Activated CD4-positive, alpha-beta T cell treated with anti-CD3 and anti-CD28 coated beads, Interleukin-2, amount 50 U/mL, for 24 hours (primary cell): ENCODE results near the gene URB1.
"Not testable (repeated sequence)": the region's sequence is repeated elsewhere in the genome, so short reads cannot be mapped to it uniquely, and the experiment has no call there.

Source experiments
- DNase-seq, 2 donors: peaks; one replicate each; pipeline ENCODE4 v3.0.0-alpha.2; 2020; ENCODE audit warnings: low read depth in 1 of 2, low spot score in 1 of 2

The URB1 gene

DNA sequence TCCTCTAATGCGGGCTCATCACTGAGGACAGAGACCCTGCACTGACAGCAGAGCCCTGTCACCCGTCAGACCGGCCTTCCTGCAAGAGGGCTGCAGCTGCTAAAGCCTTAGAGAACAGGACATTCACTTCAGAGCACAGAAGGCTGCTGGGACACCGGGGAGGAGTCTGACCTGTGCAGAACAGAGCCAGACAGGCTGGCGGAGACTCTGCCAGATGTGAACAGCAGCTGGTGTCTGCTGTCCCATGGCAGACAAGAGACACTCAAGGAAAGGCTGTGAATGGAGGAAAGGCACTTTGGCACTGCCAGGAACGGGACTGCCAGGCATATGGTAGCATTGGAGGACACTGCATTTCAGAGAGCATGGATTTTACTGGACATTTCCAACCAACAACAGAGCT, 72.8 kb downstream of the URB1 start:
- DNase-seq, result no peak

DNA sequence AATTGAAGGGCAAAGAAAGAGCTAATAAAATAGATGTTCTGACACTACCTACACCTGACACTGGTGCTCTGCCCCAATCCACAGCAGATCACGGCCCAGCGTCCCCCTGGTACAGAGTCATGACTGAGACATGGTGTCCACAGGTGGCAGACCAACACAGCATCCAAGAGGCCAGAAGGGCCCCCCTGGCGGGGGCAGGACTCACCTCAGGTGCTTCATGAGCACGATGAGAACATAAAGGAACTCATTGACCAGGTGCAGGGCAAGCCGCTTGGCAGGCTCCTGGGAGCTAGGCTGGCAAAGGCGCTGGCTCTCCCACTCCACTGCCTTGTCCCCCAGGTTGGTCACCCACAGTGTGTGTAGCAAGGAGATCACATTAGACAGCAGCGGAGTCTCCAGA, 73.8 kb downstream of the URB1 start:
- no peak for DNase-seq

DNA sequence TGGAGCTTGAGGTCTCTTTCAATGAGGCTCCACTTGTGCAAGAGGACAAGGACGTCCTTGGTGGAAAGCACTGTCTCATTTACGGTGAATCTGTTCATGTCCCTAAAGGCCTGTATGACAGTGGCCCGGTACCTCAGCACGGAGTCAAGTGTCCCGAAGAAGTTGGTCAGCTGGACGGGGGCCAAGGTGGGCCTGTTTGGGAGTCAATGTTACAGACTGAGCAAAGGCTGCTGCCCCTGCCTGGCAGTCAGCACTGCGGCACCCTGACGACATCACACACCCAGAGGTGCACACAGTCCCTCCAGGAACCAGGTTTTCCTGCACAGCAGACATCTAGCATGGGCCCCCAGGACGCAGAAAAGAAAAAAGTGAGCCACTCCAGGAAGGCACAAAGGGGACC, 75.1 kb downstream of the URB1 start:
- no peak for DNase-seq

DNA sequence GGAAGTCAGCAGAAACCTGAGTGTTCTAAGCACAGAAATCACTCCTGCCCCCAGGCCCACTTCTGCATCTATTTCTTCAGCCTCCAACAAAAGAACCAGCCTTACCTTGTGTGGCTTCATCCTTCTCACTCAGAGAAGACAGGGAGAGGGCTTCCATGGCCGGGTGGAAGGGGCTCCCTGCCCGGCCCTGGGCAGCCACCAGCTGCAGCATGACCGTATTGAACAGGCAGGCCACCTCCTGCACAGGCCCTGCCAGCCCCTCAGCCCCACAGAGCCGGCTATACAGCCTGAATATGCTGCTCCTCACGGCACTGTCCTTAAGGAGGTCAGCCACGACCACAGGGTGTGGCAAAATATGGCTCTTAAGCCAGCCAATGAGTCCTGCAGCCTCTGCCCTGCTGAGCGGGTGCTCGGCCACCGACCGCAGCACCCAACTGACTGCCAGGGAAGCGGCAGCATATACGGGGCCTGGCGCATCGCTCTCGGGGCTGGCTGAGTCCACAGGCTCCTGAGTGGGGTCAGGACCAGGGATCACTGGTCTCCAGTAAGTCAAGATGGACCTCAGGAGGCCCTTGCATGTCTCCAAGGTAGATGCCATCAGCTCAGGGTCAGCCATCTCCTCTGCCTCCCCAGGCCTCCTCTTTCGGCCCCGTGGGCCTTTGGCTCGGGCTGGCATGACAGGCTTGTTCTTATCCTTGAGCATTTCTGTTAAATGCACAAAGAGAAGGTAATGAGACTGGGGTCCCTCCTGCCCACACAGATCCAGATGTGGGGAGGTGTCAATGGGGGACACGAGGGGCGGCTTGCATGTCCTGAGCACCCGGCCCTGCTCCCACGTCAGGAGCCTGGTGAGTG, 76.2 kb downstream of the URB1 start:
- no peak for DNase-seq

DNA sequence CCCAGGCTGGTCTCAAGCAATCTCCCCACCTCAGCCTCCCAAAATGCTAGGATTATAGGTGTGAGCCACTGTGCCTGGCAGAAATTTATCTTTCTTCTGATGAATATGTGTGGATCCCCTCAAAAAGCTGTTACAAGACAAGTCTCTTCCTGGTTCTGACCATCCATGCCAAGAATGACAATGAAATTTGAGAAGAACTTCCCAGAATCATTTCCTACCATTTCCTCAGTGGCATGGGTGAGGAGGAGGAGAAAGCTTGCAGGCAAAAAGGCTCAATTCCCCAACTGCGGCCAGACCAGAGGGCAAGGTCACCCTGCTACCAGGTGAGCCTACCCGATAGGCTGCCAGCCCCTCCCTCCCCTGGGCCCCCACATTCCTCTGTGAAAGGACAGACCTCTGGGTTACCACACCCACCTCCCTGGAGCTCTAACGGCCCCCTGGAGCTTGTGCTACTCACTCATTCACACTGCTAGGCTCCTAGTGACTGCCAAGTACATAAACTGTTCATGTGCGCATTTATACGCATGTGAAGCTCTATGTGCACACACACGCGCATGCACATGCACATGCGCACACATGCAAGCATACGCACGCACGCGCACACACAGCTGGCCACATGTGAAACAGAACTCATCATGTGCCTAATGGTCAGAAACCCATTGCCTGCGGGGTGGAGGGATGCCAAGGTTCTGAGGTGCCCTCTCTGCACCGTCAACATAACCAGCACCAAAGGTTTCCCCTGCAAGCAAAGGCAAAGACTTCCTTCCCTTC, 77.1 kb downstream of the URB1 start:
- no peak for DNase-seq

DNA sequence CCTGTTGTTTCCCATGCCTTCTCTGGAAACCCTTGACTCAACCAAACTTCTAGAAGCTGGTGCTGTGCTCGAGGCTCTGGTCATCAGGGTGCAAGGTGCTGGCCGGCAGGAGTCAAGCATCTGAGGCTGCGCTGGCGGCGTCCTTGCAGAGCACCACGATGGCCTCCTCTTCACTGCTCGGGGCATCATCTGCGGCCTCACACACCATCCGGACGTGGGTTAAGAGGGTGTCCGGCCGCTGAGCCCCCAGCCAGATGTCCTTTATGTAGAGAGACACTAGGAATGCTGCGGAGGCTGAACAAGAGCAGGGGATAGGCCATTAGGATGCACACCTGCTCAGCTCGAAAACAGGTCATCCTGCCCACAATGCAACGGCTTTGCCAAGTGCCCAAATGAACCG, 78.0 kb downstream of the URB1 start:
- DNase-seq, result no peak

DNA sequence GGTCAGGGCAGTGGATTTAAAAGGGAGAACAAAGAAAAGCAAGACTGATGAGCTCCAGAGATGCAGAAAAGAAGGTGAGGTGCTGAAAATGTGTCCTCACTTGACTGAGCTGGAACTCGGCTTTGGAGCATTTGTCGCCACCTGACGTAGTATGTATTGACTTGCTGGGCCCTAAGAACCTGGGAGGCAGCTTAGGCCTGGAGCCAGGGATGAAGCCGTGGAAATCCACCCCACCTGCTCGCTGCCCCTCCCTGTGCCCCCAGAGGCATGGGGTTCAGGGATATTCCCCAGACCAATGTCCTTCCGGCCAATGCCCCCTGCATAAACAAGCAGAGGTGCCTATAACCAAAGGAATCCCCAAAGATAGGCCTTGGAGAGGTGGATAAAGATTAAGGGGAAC, 79.8 kb downstream of the URB1 start:
- DNase-seq, result no peak

DNA sequence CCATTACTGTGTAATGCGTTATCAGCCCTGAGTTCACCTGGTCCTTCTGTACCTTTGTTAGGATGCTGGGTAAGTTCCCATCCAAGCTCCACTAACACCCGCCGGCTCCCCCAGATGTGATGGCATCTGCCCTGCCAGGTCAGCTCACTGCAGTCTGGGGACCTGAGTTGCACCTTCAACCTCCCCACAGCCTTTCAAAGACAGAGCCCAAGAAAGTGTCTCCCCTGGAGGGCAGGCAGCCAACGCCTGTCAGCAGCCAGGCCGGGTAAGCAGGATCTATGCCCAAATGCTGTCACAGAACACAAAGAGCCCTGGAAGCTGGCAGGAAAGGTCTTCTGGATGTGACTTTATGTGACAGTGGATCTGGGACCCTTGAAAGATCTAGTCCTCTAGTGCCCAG, 80.5 kb downstream of the URB1 start:
- no peak for DNase-seq

DNA sequence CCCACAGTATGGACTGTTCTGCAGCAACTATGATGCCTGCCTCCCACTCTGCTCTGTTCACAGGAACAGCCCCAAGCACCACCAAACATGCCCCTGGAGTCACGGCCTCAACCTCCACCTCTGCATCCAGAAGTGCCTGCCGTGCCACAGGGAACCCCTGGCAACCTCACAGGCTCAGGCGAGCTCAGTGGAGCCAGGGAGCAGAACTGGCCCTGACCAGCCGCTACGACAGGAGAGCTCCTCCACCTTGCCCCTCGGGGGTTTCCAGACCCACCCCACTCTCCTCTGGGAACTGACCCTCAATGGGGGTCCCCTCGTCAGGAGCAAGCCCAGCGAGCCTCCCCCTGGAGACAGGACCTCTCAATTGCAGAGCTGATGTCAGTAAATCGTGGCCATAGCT, 81.2 kb downstream of the URB1 start:
- no peak for DNase-seq

DNA sequence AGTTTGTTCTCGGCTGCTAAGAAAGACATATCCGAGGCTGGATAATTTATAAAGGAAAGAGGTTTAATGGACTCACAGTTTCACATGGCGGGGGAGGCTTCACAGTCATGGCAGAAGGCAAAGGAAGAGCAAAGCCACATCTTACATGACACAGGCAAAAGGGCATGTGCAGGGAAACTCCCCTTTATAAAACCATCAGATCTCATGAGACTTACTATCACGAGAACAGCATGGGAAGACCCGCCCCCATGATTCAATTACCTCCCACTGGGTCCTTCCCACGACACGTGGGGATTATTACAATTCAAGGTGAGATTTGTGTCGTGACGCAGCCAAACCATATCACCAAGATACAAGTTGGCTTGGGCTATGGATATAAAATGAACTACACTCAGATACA, 81.8 kb downstream of the URB1 start:
- not testable (repeated sequence) for DNase-seq

DNA sequence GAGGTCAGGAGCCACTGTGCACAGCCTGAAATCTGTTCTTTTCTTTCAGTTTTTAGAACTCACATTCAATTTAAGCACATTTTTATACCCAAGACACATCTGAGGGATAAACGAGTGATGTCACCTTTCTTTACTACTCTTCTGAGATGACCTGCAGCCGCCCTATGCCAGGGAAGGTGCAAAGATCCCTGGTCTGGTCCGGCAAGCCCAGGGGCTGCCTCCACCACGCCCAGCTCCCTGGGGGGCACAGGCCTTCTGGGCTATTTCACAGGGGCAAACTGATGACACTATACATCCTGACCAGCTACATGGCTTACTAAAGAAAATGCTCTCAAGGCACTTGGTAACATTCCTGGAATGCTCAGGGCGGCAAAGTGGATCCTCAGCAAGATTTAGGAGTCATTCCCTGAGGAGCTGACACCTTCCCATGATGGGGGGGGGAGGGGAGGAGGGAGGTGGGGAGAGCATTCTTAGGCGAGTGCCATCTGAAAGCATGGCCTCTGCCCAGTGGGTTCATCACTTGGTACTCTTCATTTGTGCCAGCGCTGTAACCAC, 82.8 kb downstream of the URB1 start:
- no peak for DNase-seq

DNA sequence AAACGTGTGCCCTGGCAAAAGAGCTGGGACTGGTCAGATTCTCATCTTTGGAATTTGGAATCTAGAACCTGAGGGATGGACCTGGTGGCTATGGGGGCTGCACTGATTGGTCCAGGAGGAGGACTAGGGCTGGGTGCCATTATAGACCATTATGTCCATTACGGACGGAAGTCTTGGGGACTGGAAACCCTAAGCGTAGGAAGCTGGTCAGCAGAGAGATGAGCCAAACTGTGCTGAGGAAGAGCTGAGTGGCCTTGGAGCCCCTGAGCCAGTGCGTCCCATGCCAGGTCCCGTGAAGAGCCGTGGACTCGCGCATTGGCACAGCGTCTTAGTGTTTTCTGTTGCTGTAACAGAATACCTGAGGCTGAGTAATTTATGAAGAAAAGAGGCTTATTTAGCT, 84.1 kb downstream of the URB1 start:
- no peak for DNase-seq

DNA sequence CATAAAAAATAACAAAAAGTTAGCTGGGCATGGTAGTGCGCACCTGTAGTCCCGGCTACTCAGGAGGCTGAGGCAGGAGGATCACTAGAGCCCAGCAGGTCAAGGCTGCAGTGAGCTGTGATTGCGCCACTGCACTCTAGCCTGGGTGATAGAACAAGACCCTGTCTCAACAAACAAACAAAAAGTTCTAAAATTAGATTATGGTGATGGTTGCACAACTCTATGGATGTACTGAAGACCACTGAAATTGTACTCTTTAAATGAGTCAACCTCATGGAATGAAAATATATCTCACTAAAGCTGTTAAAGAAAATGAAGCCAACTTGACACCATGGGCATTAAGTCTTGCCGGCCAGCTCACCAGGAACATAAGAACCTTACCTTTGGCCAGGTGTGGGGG, 85.1 kb downstream of the URB1 start:
- no peak for DNase-seq

DNA sequence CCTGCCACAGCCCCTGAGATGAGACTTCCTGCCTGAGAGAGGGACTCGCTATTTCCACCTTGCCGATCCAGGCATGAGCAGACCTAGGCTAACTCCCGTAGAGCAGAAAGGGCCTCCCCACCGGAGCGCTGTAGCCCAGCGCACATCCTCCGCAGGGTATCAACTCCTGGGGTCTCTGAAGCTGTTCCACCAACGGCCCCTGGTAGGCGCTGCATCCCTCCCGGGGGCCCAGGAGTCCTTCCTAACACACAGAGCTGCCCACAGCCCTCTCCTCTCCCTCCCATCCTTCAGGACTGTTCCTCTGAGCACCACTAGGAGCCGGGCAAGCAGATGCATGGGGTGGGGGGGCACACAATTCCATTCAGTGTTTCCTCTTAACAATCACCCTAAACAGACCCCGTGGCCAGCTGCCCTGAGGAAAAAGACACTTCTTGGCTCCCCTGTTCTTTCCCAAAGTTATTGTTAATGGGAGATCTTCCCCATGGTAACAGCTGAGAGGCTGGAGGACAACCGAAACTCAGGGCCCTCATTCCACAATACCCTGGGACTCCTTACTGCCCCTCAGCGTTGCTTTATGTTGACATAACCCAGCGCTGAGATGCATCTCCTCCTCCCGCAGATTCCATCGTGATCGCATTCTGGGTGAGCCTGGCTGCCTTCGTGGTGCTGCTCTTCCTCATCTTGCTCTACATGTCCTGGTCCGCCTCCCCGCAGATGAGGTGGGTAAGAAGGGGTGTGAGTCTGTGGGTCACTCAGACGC, 86.6 kb downstream of the URB1 start:
- no peak for DNase-seq

DNA sequence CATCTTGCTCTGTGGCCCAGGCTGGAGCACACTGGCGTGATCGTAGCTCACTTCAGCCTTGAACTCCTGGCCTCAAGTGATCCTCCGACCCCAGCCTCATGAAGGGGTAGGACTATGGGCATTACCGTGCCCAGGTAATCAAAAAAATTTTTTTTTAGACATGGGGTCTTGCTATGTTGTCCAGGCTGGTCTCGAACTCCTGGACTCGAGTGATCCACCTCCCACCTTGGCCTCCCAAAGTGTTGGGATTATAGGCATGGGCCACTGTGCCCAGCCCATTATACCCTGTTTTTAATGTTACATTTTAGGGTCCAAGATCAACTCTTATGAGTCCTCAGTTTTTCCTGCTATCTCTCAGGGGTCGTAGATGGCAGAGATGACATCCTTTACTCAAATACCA, 87.8 kb downstream of the URB1 start:
- no peak for DNase-seq

DNA sequence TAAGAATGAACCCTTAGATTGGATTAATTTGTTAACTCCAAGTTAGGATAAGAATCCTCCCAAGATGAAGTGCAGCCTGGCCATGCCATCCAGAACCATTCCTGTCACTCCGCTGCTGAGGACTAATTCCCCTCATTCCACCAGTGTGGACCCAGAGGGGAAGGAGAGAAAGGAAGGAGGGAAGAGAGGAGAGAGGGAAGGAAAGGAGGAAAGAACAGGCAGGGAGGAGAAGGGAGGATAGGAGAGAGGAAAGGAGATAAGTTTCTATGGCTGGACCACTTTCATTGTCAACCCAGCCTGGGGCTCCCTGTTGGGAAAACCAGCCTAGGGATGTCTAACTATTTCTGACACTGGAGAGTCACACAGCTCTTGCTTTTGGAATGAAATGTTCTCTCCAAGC, 89.4 kb downstream of the URB1 start:
- DNase-seq, result no peak

DNA sequence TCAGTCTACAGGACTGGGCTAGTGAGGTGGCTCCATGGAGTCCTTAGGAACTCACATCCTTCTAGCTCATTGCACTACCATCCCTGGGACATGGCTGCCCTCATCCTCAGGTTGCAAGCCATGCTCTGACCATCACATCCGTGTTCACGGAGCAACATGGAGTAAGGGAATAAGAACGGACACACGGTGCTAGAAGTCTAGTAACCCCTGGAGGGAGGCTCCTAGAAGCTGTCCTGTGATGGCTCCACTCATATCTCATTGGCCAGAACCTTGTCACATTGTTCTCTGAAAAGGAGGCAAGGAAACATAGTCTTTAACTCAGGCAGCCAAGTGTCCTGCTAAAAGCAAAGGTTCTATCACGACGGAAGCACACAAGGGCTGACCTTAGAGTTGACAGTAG, 90.3 kb downstream of the URB1 start:
- DNase-seq, result no peak

DNA sequence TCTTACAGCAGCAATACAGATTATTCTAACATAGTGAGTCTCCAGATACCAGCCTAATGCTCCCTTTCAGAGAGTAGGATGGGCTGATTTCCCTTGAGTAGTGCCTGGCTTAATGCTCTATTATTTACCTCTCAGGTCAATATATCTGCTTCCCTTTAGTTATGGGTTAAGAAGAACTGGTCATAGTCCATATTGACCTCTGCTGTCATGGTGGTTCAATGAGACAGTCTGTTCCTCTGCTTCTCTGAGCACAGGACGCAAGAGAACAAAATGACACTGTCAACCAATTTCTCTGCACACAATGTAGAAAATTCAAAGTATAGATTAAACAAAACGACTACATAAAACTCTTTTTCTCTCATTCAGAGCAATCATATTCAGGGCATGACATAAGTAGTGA, 91.2 kb downstream of the URB1 start:
- no peak for DNase-seq

DNA sequence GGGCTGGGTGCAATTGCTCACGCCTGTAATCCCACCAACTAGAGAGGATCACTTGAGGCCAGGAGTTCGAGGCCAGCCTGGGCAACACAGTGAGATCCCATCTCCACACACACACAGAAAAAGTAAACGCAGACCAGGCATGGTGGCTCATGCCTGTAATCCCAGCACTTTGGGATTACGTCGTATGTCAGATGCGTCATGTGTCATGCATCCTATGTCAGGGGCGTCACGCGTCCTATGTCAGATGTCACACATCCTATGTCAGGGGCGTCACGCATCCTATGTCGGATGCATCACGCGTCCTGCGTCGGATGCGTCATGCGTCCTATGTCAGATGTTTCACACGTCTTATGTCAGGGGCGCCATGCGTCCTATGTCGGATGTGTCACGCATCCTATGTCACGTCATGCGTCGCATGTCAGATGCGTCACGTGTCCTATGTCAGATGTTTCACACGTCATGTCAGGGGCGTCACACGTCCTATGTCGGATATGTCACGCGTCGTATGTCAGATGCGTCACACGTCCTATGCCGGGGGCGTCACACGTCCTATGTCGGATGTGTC, 92.6 kb downstream of the URB1 start:
- no peak for DNase-seq

DNA sequence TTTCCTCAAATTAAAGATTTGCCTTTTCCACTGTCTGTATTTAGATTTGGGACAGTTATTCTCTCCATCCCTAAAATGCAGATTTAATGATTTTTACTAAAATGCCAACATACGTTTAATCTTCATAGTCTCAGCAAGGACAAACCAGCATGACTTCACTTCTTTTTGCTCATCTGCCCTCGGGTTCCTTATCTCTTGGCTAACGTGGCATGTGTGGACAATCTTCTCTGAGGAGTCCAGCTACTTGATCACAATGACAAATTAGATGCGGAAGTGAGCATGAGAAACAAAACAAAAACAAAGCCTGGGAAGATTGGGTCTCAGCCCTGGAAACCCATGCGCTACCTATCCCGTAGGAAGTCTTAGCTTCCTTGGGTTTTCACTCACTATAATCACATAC, 93.1 kb downstream of the URB1 start:
- DNase-seq, result no peak

DNA sequence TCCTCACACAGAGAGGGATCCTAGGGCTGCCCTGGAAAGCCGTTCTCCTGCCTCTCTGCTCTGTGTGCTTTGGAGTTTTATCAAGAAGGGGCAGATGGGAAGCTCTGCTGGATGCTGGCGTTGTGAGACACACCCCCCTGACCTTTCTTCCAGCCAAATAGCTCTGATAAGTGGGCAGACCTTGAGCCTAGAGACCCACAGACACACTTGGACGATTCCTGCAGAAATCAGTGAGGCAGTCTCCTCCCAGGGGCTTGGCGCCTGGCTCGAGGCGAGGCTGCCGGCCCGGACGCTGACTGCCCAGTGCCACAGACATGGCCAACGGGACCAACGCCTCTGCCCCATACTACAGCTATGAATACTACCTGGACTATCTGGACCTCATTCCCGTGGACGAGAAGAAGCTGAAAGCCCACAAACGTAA, 94.1 kb downstream of the URB1 start, which contains the start of gene MRAP:
TSS of gene MRAP (plus strand) at position 198 of the 424 bp plus-strand sequence. CDS start at position 315, 117 bp downstream.
- DNase-seq, result no peak
